Colonic mucosa (tissue), 4 donors: Measurements from ENCODE around the gene SLC26A8. TPM values are rescaled to one million over a fixed set of nuclear protein-coding genes. Genes with fewer than 3 reads are reported as not detected.
"Not testable (repeated sequence)": the region's sequence is repeated elsewhere in the genome, so short reads cannot be mapped to it uniquely, and the experiment has no call there.

Experiments used
- DNase-seq: peaks from one replicate; pipeline ENCODE4 v3.0.0-alpha.2; 2020
- H3K27ac ChIP-seq: fragments of 200-600 bp; one replicate; pipeline ENCODE4 v1.8.0; 2021
- H3K27me3 ChIP-seq: fragments of 200-600 bp; one replicate; pipeline ENCODE4 v1.8.0; 2021
- H3K36me3 ChIP-seq: fragments of 200-600 bp; one replicate; pipeline ENCODE4 v1.8.0; 2021
- H3K4me1 ChIP-seq: fragments of 200-600 bp; one replicate; pipeline ENCODE4 v1.8.0; 2021; ENCODE audit warnings: mild to moderate bottlenecking
- H3K4me3 ChIP-seq: fragments of 200-600 bp; one replicate; pipeline ENCODE4 v1.8.0; 2021
- H3K9ac ChIP-seq, 2 donors: one replicate each; pipeline ENCODE4 v1.7.0; 2013; ENCODE audit warnings: control low read depth in 2 of 2, low read depth in 2 of 2, low read length in 2 of 2
- H3K9me3 ChIP-seq: fragments of 200-600 bp; one replicate; pipeline ENCODE4 v1.8.0; 2021
- intact Hi-C: fragments of 100-400 bp; cut with DNase I; formaldehyde crosslinking; loops from one replicate; pipeline ENCODE4 v1.14.1; 2022
- total RNA-seq, 2 donors: library from RNA; stranded (reverse); fragmentation: NEBNext Ultra II Directional in 1 of 2; extraction: Animal tissue kit (Norgen Biotek cat#: 25700) in 1 of 2; gene quantifications; one replicate each; pipeline ENCODE4 v1.2.1, GENCODE V29; 2021
- TF ChIP-seq, protein P1 (sequence below): fragments of 200-600 bp; IDR thresholded peaks from one replicate; pipeline ENCODE4 v1.8.0; 2022; ENCODE audit warnings: antibody characterized with exemption, mild to moderate bottlenecking
- donor health status: healthy.
- donor health status: DM: no; HTN: no; CAD: no.
- donor health status: DM: no; HTN: no; CAD: no.

Gene SLC26A8
- total RNA-seq, 2 donors from 2014 or later: 0.27 TPM; not detected in 1

DNA sequence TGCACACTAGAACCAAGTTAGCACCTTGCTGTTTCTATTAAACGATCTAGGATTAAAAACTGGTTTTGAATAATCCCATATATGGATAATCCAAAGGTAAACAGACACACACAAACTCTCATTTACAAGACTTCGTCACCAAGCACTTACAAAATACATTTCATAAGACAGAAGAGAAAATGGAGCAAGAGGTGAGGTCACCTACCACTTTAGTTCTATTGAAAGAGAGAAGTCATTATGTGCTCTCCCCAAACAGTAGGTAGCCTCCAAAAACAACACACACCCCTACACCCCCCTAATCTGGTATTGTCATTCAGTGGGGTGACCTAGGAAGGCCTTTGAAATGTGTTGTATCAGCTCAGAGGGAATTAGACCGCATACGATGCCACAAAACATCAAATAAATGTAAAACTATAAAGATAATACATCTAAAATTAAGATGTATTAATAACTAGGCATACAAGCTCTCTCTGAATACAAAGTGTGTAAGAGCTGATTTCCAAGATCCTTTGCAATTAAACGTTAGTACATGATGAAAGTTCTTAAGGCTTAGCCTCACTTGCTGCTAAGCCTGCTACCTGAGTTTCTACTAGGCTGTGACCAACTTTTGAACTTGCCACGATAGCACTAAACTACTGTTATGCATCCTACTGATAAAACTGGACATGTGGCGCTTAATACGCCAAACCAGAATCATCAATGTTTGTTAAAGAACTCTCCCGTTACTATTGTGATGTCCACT, 105.2 kb downstream of the SLC26A8 start:
- TF ChIP-seq, protein P1, sequence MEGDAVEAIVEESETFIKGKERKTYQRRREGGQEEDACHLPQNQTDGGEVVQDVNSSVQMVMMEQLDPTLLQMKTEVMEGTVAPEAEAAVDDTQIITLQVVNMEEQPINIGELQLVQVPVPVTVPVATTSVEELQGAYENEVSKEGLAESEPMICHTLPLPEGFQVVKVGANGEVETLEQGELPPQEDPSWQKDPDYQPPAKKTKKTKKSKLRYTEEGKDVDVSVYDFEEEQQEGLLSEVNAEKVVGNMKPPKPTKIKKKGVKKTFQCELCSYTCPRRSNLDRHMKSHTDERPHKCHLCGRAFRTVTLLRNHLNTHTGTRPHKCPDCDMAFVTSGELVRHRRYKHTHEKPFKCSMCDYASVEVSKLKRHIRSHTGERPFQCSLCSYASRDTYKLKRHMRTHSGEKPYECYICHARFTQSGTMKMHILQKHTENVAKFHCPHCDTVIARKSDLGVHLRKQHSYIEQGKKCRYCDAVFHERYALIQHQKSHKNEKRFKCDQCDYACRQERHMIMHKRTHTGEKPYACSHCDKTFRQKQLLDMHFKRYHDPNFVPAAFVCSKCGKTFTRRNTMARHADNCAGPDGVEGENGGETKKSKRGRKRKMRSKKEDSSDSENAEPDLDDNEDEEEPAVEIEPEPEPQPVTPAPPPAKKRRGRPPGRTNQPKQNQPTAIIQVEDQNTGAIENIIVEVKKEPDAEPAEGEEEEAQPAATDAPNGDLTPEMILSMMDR: no peak
- intact Hi-C loops: no loop called here

DNA sequence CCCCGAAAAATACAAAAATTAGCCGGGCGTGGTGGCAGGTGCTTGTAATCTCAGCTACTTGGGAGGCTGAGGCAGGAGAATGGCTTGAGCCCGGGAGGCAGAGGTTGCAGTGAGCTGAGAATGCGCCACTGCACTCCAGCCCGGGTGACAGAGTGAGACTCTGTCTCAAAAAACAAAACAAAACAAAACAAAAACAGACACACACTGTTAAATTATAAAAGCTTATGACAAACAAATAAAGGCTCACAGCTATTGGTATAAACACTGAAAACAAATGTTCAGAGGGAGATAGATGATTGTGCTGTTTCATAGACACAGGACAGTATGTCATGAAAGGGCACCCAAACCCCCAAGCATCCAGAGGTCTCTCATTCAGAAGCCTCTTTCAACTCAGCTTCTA, 107.5 kb downstream of the SLC26A8 start:
- not testable (repeated sequence) for H3K36me3 ChIP-seq

More for the DNA sequence above, 105.2 kb downstream of the SLC26A8 start:
- Histone ChIP-seq H3K4me3 (peak overlapping the region; percentile 81), H3K36me3 (no peaks in the 10 kb centered on the region), H3K27me3 (no peaks in the 10 kb centered on the region), H3K4me1 (no peaks in the 10 kb centered on the region), H3K9me3 (no peaks in the 10 kb centered on the region), H3K9ac (peak overlapping the region; percentile 90 to 99), H3K27ac (peak overlapping the region; percentile 81)
- no peak for DNase-seq

DNA sequence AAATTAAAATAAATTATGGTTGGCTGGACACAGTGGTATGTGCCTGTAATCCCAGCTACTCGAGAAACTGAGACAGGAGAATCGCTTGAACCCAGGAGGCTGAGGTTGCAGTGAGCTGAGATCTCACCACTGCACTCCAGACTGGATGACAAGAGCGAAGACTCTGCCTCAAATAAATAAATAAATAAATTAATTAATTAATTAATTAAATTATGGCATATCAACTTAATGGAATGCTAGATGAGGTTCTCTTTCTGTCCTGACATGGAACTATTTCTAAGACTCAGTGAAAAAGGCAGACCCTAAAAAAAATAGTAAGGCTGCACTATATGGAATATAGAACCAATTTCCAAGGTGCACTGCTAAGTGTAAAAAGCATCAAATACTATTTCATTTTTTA, 108.4 kb downstream of the SLC26A8 start:
- no peak overlapping the region for H3K9ac ChIP-seq
- TF ChIP-seq, protein P1: no peak

More for the DNA sequence above, 107.5 kb downstream of the SLC26A8 start:
- H3K9ac ChIP-seq, H3K4me1 ChIP-seq, DNase-seq, H3K9me3 ChIP-seq, H3K27ac ChIP-seq, H3K4me3 ChIP-seq, intact Hi-C loops, H3K27me3 ChIP-seq: not testable (repeated sequence)

DNA sequence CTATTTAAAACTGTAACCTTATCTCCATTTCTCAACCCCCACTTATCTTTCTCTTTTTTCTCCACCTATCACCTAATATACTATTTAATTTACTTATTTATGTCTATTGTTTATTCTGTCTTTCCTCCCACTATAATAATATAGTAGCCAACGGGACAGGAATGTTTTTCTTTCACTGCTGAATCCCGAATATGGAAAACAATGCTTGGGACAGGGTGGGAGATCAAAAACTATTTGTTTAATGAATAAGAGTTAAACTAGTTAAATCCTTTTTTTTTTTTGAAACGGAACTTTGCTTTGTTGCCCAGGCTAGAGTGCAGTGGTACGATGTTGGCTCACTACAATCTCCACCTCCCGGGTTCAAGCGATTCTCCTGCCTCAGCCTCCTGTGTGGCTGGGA, 109.9 kb downstream of the SLC26A8 start:
- Histone ChIP-seq H3K9me3 (no peaks in the 10 kb centered on the region), H3K27ac (no peak overlapping the region), H3K36me3 (no peaks in the 10 kb centered on the region), H3K27me3 (no peaks in the 10 kb centered on the region), H3K4me1 (no peaks in the 10 kb centered on the region), H3K4me3 (no peak overlapping the region), H3K9ac (no peak overlapping the region)
- TF ChIP-seq, protein P1: no peak
- intact Hi-C loops: no loop called here
- DNase-seq: no peak

More for the DNA sequence above, 108.4 kb downstream of the SLC26A8 start:
- H3K4me3 ChIP-seq: no peak overlapping the region
- no peaks in the 10 kb centered on the region for H3K4me1 ChIP-seq
- no peaks in the 10 kb centered on the region for H3K27me3 ChIP-seq
- no peak overlapping the region for H3K27ac ChIP-seq
- H3K9me3 ChIP-seq: no peaks in the 10 kb centered on the region
- DNase-seq: no peak
- no peaks in the 10 kb centered on the region for H3K36me3 ChIP-seq
- intact Hi-C loops: no loop called here

DNA sequence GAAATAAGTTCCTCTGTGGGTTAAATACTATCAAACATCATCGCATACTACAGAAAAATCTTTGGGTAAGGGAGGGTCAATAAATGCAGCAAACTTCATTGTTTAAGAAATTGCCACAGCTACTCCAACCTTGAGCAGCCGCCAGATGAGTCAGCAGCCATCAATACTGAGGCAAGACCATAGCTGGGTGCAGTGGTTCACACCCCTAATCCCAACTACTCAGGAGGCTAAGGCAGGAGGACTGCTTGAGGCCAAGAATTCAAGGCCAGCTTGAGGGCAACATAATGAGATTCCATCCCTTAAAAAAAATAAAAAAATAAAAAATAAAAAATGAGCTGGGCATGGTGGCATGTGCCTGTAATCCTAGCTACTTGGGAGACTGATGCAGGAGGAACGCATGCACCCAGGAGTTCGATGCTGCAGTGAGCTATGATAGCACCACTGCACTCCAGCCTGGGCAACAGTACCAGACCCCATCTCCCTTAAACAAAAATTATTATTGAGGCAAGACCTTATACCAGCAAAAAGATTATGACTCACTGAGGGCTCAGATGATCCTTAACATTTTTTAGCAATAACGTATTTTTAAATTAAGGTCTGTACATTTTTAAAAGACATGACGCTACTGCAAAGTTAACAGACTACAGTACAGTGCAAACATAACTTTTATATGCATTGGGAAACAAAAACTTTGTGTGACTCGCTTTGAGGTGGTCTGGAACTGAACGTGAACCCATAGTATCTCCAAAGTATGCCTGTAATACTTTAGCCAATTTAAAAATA, 112.4 kb downstream of the SLC26A8 start:
- no peak overlapping the region for H3K9ac ChIP-seq

DNA sequence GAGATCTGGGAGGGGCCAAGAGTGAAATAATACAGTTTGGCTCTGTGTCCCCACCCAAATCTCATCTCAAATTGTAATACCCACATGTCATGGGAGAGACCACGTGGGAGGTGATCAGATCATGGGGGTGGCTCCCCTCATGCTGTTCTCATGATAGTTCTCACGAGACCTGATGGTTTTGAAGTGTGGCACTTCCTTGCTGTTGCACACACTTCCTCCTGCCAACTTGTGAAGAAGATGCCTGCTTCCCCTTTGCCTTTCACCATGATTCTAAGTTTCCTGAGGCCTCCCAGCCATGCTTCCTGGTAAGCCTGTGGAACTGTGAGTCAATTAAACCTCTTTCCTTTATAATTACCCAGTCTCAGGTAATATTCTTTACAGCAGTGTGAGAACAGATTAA, 114.9 kb downstream of the SLC26A8 start:
- H3K4me1 ChIP-seq, DNase-seq, H3K27me3 ChIP-seq, H3K9me3 ChIP-seq, intact Hi-C loops, H3K9ac ChIP-seq, H3K27ac ChIP-seq, H3K4me3 ChIP-seq: not testable (repeated sequence)
- peaks cover 12% of the 10 kb centered on the region for H3K36me3 ChIP-seq

More for the DNA sequence above, 112.4 kb downstream of the SLC26A8 start:
- H3K27me3 ChIP-seq: no peaks in the 10 kb centered on the region
- no peaks in the 10 kb centered on the region for H3K9me3 ChIP-seq
- H3K36me3 ChIP-seq: peaks cover 12% of the 10 kb centered on the region
- no peak for DNase-seq
- H3K27ac ChIP-seq: no peak overlapping the region
- intact Hi-C loops: no loop called here
- H3K4me3 ChIP-seq: no peak overlapping the region
- TF ChIP-seq, protein P1: no peak
- H3K4me1 ChIP-seq: no peaks in the 10 kb centered on the region

DNA sequence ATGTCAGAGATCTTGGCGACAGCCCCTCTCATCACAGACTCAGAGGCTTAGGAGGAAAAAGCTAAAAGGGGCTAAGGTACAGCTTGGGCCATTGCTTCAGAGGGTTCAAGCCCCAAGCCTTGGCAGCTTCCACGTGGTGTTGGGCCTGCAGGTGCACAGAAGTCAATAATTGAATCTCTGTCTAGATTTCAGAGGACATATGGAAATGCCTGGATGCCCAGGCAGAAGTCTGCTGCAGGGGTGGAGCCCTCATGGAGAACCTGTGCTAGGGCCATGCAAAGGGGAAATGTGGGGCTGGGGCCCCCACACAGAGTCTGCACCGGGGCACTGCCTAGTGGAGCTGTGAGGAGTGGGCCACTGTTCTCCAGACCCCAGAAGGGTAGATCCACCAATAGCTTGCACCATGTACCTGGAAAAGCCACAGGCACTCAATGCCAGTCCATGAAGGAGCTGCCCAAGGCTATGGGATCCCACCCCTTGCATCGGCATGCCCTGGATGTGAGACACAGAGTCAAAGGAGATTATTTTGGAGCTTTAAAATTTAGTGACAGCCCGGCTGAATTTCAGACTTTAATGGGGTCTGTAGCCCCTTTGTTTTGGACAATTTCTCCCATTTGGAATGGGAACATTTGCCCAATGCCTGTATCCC, 115.6 kb downstream of the SLC26A8 start:
- H3K9ac ChIP-seq, intact Hi-C loops: not testable (repeated sequence)
- peaks cover 12% of the 10 kb centered on the region for H3K36me3 ChIP-seq

More for the DNA sequence above, 115.6 kb downstream of the SLC26A8 start:
- not testable (repeated sequence) for H3K4me1 ChIP-seq, H3K27ac ChIP-seq, H3K27me3 ChIP-seq, H3K9me3 ChIP-seq, H3K4me3 ChIP-seq, DNase-seq
